Activated T-cell treated with anti-CD3 and anti-CD28 coated beads, Interleukin-2, amount 50 U/mL, for 48 hours (primary cell): Measurements from ENCODE around the gene SLC25A6.
"Not testable (repeated sequence)": the region's sequence is repeated elsewhere in the genome, so short reads cannot be mapped to it uniquely, and the experiment has no call there.

Experiments
- DNase-seq, 2 experiments: peaks; one replicate each; pipeline ENCODE4 v3.0.0-alpha.2; 2020

Gene SLC25A6

GRCh38 chrX:1412551-1413161, 20.7 kb upstream of the SLC25A6 start:
- no peak for DNase-seq

- DNase-seq: peak in 1 of 2 experiments; percentile 13
These were observed 19.4 kb upstream of the SLC25A6 start for GRCh38 chrX:1411326-1411725.

GRCh38 chrX:1407035-1407434, 15.1 kb upstream of the SLC25A6 start:
- DNase-seq: no peak

- DNase-seq: not testable (repeated sequence)
These were observed 13.9 kb upstream of the SLC25A6 start for GRCh38 chrX:1405769-1406168.

GRCh38 chrX:1403867-1404266, 12.0 kb upstream of the SLC25A6 start:
- DNase-seq: not testable (repeated sequence)

- no peak for DNase-seq
These were observed 11.3 kb upstream of the SLC25A6 start for GRCh38 chrX:1403228-1403627.

- DNase-seq: no peak
These were observed 9.9 kb upstream of the SLC25A6 start for GRCh38 chrX:1401611-1402430.

- DNase-seq: no peak
These were observed 9.0 kb upstream of the SLC25A6 start for GRCh38 chrX:1400742-1401471.

- DNase-seq: no peak
These were observed 8.1 kb upstream of the SLC25A6 start for GRCh38 chrX:1400049-1400448.

- peak in 1 of 2 experiments; percentile 20 for DNase-seq
These were observed 6.8 kb upstream of the SLC25A6 start for GRCh38 chrX:1398431-1399340.

GRCh38 chrX:1397441-1398270, 5.7 kb upstream of the SLC25A6 start:
- DNase-seq: peak in 1 of 2 experiments; percentile 18

- DNase-seq: peak in 1 of 2 experiments; percentile 14
These were observed 5.1 kb upstream of the SLC25A6 start for GRCh38 chrX:1397001-1397400.

GRCh38 chrX:1395646-1396216, 3.8 kb upstream of the SLC25A6 start:
- DNase-seq: no peak

- peak in 1 of 2 experiments; percentile 19 for DNase-seq
These were observed 3.0 kb upstream of the SLC25A6 start for GRCh38 chrX:1394731-1395501.

- DNase-seq: peak in 1 of 2 experiments; percentile 14
These were observed 2.1 kb upstream of the SLC25A6 start for GRCh38 chrX:1393871-1394615.

GRCh38 chrX:1392376-1393068, 609 bp upstream of the SLC25A6 start:
- DNase-seq: no peak

GRCh38 chrX:1391370-1391706, 575 bp downstream of the SLC25A6 start:
- DNase-seq: no peak

- peak in 1 of 2 experiments; percentile 17 for DNase-seq
These were observed 1.1 kb downstream of the SLC25A6 start for GRCh38 chrX:1390621-1391369.

GRCh38 chrX:1389993-1390285, 2.0 kb downstream of the SLC25A6 start:
- no peak for DNase-seq
